SK-N-SH (cell line): Measurements from ENCODE around the gene DCAF16.

Source experiments
- CHD2 ChIP-seq: fragments of 150-350 bp; IDR thresholded peaks from 2 replicates; pipeline ENCODE4 v1.6.1; 2018; ENCODE audit warnings: low read length; ENCODE audit not compliant: partially characterized antibody
- IRF3 ChIP-seq: fragments of 150-350 bp; IDR thresholded peaks from 2 replicates; pipeline ENCODE4 v1.6.1; 2016; ENCODE audit warnings: mild to moderate bottlenecking, low read depth, low read length
- JUND ChIP-seq: IDR thresholded peaks from 2 replicates; pipeline ENCODE4 v1.4.0; 2012
- SMC3 ChIP-seq: IDR thresholded peaks from 2 replicates; pipeline ENCODE4 v1.6.1; 2012; ENCODE audit warnings: low read depth, low read length, improper control_type of control experiment
- TF ChIP-seq, protein P1 (sequence below): fragments of 200-600 bp; sonication (generic); IDR thresholded peaks from 2 replicates; pipeline ENCODE4 v1.6.1; 2017; ENCODE audit warnings: antibody characterized with exemption, mild to moderate bottlenecking, moderate library complexity

- TF ChIP-seq, protein P1, sequence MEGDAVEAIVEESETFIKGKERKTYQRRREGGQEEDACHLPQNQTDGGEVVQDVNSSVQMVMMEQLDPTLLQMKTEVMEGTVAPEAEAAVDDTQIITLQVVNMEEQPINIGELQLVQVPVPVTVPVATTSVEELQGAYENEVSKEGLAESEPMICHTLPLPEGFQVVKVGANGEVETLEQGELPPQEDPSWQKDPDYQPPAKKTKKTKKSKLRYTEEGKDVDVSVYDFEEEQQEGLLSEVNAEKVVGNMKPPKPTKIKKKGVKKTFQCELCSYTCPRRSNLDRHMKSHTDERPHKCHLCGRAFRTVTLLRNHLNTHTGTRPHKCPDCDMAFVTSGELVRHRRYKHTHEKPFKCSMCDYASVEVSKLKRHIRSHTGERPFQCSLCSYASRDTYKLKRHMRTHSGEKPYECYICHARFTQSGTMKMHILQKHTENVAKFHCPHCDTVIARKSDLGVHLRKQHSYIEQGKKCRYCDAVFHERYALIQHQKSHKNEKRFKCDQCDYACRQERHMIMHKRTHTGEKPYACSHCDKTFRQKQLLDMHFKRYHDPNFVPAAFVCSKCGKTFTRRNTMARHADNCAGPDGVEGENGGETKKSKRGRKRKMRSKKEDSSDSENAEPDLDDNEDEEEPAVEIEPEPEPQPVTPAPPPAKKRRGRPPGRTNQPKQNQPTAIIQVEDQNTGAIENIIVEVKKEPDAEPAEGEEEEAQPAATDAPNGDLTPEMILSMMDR = no peak
- TF ChIP-seq IRF3 (no peak), SMC3 (no peak), CHD2 (no peak), JUND (no peak)
Observed at GRCh38 chr4:17781300-17782287, 29.0 kb downstream of the DCAF16 start, which contains the start of gene FAM184B.
